ENCODE measurements around the gene GPHA2.

- TF ChIP-seq MAFF (IDR thresholded peaks at IDR 0.05; ENCODE audit: low read depth, low read length) (no peak), ZNF598 (CRISPR knock-in tag; IDR thresholded peaks at IDR 0.05; ENCODE audit: borderline replicate concordance) (peak; percentile 81; the same call in 1 of the 2 replicates), NBN (conservative IDR thresholded peaks at IDR 0.05) (no peak), SIN3A (IDR thresholded peaks at IDR 0.05; ENCODE audit: borderline replicate concordance, low read depth, low read length) (peak; percentile 45; the same call in 1 of the 2 replicates), U2AF2 (IDR thresholded peaks at IDR 0.05; ENCODE audit: low read depth, low read length) (no peak)
Observed at GRCh38 chr11:64934682-64935358, 873 bp downstream of the GPHA2 start.

Data from HepG2 (cell line).